Heart right ventricle (tissue), 16 donors: ENCODE results near the gene MYO19. TPM values are rescaled to one million over a fixed set of nuclear protein-coding genes. Genes with fewer than 3 reads are reported as not detected.

Experiments
- ATAC-seq, 8 donors: fragments of 200-7000 bp; cut with Tn5 transposase; one replicate each; pipeline ENCODE4 v1.9.1; 2020; ENCODE audit warnings: mild to moderate bottlenecking in 8 of 8, moderate library complexity in 8 of 8, moderate number of reproducible peaks in 1 of 8
- DNase-seq, 2 donors: peaks; one replicate each; pipeline ENCODE4 v3.0.0-alpha.2; 2020
- H3K27ac ChIP-seq, 10 donors: fragments of 200-600 bp; sonication (generic) in 2 of 10; one replicate each; pipeline versions ENCODE4 v1.5.0 to v1.8.0; 2020 to 2022; ENCODE audit warnings: mild to moderate bottlenecking in 3 of 10
- H3K27me3 ChIP-seq, 7 donors: fragments of 200-600 bp; one replicate each; pipeline ENCODE4 v1.8.0; 2021 to 2022; ENCODE audit warnings: mild to moderate bottlenecking in 2 of 7
- H3K36me3 ChIP-seq, 9 donors: fragments of 200-600 bp; sonication (generic) in 1 of 9; one replicate each; pipeline versions ENCODE4 v1.5.0 to v1.8.0; 2020 to 2022; ENCODE audit warnings: mild to moderate bottlenecking in 2 of 9
- H3K4me1 ChIP-seq, 9 donors: fragments of 200-600 bp; sonication (generic) in 1 of 9; one replicate each; pipeline versions ENCODE4 v1.5.0 to v1.8.0; 2020 to 2022; ENCODE audit warnings: mild to moderate bottlenecking in 4 of 9
- H3K4me3 ChIP-seq, 10 donors: fragments of 200-600 bp; sonication (generic) in 2 of 10; one replicate each; pipeline versions ENCODE4 v1.5.0 to v1.8.0; 2020 to 2022; ENCODE audit warnings: mild to moderate bottlenecking in 7 of 10, moderate library complexity in 2 of 10
- H3K9me3 ChIP-seq, 11 donors: fragments of 200-600 bp in 10 of 11; sonication (generic) in 2 of 11; one replicate each; pipeline versions ENCODE4 v1.5.0 to v1.8.0; 2013 to 2022; ENCODE audit warnings: mild to moderate bottlenecking in 2 of 11, control low read depth in 1 of 11, moderate library complexity in 1 of 11
- CTCF ChIP-seq, 9 donors: fragments of 200-600 bp; sonication (generic) in 2 of 9; IDR thresholded peaks; one replicate each; pipeline versions ENCODE4 v1.5.0 to v1.8.0; 2021 to 2022; ENCODE audit warnings: antibody characterized with exemption in 9 of 9, mild to moderate bottlenecking in 5 of 9, moderate library complexity in 1 of 9
- WGBS, 2 donors: extraction: QIAGEN DNeasy Blood & Tissue Kit; methylation state at CpG; one replicate each; pipeline ENCODE4 v1.1.7; 2013; ENCODE audit warnings: inconsistent platforms in 1 of 2; 5-methylcytosine and 5-hydroxymethylcytosine counted together
- intact Hi-C, 10 donors: fragments of 100-400 bp; cut with DNase I; formaldehyde crosslinking; loops; one replicate each; pipeline versions ENCODE4 v1.11.1 to v1.14.2; 2022
- long read RNA-seq, 3 donors: library from polyadenylated mRNA; unstranded; transcript quantifications; one replicate each; pipeline ENCODE4 v2.0.0, GENCODE V29; 2020 to 2021
- polyA plus RNA-seq, 2 donors: library from polyadenylated mRNA; stranded (reverse); fragments of 200-250 nt; gene quantifications; one replicate each; pipeline ENCODE4 v1.2.3, GENCODE V29; 2013
- total RNA-seq, 10 donors: library from RNA; stranded (reverse); fragmentation: NEBNext Ultra II Directional in 3 of 10; extraction: Animal tissue kit (Norgen Biotek cat#: 25700) in 3 of 10; gene quantifications; one replicate each; pipeline versions ENCODE4 v1.2.1 to v1.2.4, GENCODE V29; 2021 to 2023
- donor health status: Arrhythmogenic right ventricular cardiomyopathy.
- donor health status: ischemic (EF 13 %, LVEDD 7.1; RV severe dilation, severe dysfunction).
- donor health status: healthy with polysubstance abuse.
- donor health status: DM: no; HTN: yes; CAD: no.
- donor health status: DM: no; HTN: no; CAD: no.
- donor health status: ischemic (EF 25% LVEDD 6.9; RV normal size, moderate dysfunction).
- donor health status: ischemic (EF 25% LVEDD 5.7; RV mildly dilated, moderate dysfunction).
- donor health status: healthy.
- donor health status: DM: yes; HTN: yes; CAD: no.
- donor health status: Ischemic cardiomyopathy.
- donor health status: ischemic (EF 35%, LVEDD 5.7; RV mildly dilated, moderate dysfunction).
- donor health status: nonischemic (EF 11% LVEDD 7.7; RV severe dilation, severe dysfunction).
- donor health status: DM: yes; HTN: yes; CAD: no.
- donor health status: PGD.
- donor health status: ischemic (EF 29% LVEDD 5.4; RV normal size, mild dysfunction).
- donor health status: nonischemic (EF 23%, LVEDD 6.1; RV moderate dilation, normal function).

The MYO19 gene, protein sequence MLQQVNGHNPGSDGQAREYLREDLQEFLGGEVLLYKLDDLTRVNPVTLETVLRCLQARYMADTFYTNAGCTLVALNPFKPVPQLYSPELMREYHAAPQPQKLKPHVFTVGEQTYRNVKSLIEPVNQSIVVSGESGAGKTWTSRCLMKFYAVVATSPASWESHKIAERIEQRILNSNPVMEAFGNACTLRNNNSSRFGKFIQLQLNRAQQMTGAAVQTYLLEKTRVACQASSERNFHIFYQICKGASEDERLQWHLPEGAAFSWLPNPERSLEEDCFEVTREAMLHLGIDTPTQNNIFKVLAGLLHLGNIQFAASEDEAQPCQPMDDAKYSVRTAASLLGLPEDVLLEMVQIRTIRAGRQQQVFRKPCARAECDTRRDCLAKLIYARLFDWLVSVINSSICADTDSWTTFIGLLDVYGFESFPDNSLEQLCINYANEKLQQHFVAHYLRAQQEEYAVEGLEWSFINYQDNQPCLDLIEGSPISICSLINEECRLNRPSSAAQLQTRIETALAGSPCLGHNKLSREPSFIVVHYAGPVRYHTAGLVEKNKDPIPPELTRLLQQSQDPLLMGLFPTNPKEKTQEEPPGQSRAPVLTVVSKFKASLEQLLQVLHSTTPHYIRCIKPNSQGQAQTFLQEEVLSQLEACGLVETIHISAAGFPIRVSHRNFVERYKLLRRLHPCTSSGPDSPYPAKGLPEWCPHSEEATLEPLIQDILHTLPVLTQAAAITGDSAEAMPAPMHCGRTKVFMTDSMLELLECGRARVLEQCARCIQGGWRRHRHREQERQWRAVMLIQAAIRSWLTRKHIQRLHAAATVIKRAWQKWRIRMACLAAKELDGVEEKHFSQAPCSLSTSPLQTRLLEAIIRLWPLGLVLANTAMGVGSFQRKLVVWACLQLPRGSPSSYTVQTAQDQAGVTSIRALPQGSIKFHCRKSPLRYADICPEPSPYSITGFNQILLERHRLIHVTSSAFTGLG
- total RNA-seq (10 to 100 TPM in 9 of 10 donors, 1 to 10 TPM in 1; 8.8 to 22.9 (median 13.9) TPM), polyA plus RNA-seq (10 to 100 TPM; 15.6 to 40.4 TPM)
- long read RNA-seq, donor 1, full-length matches to known transcripts = 4 of 14 reads
- long read RNA-seq, donor 1, partial matches to known transcripts = 4 of 14 reads
- long read RNA-seq, donor 1, other reads (novel, unspliced or antisense) = 6 of 14 reads
- long read RNA-seq, donor 2, transcript MYO19-225 (11 exons, 1,640 nt) = major isoform, 7 of 21 reads
- long read RNA-seq, donor 2, partial matches to known transcripts = 3 of 21 reads
- long read RNA-seq, donor 2, other reads (novel, unspliced or antisense) = 10 of 21 reads
- long read RNA-seq, donor 3, full-length matches to known transcripts = 12 of 39 reads
- long read RNA-seq, donor 3, partial matches to known transcripts = 12 of 39 reads
- long read RNA-seq, donor 3, other reads (novel, unspliced or antisense) = 15 of 39 reads

DNA sequence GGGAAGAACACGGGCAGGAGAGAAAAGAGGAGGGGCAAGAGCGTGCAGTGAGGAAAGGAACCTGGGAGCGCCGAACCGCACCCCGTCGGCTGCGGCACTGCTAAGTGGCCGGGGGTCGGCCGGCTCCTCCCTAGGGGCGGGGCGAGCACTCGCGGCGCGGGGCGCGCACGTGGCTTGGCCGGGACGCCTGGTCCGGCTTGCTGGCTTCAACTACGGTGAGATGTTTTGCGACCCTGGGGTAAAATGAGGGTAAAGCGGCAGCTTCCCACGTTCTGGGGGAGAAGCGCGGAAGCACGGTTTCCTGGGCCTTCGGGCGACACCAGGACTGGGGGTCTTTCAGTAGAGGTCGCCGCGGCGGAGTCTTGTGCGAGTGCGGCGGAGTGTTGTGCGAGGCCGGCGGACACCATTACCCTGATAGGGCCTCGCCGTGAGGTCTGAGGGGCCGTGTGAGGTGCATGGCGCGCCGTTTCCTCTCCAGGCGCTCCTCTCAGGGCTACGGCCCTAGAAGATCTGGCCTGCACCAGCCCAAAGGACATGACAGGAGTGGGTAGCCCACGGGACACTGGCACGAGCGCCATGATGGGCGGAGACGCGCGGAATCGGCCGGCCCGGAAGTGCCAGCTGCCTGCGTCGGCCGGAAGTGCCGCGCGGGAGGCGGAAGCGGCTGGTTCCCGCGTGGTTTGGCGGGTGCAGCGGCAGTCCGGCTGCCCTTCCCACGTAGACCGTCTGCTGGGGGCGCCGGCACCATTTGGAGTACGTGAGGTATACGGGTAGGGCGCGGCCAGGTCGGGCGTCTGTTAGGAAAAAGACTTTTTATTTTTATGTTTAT, at the start of gene MYO19, which contains the start of gene PIGW:
Gene MYO19 (minus strand): TSS at position 29 of the 829 bp plus-strand sequence. CDS start 2,330 bp downstream, outside the sequence.
Gene PIGW (plus strand): TSS at position 148 of the 829 bp plus-strand sequence. CDS start 2,115 bp downstream, outside the sequence.
- ATAC-seq = peak; percentile 92 to 96 (median 94)
- no peaks in the 10 kb centered on the region for H3K9me3 ChIP-seq
- peak within 1 kb of the TSS; percentile 55 to 89 (median 78) for H3K4me3 ChIP-seq
- H3K27me3 ChIP-seq = no peaks in the 10 kb centered on the region
- TF ChIP-seq CTCF (IDR thresholded peaks at IDR 0.05) = peak in 3 of 9 donors; percentile 30 to 40 (median 34)
- peaks cover 0 to 24% (median 15%) of the 10 kb centered on the region in 9 donors for H3K4me1 ChIP-seq
- H3K36me3 ChIP-seq = peaks cover 0 to 65% (median 9%) of the 10 kb centered on the region in 9 donors
- intact Hi-C loops = loop anchor here in 4 of 10 donors (2.0 to 10.0 kb wide), 4 partner anchors 50 to 60 kb away; partner anchors contain the start of genes DHRS11 (in 2 of the 4) and ZNHIT3 (in 1 of the 4)
- H3K27ac ChIP-seq = peak within 1 kb of the TSS; percentile 86 to 99 (median 96)
- DNase-seq = peak; percentile 86 to 90
- 0% methylated on average over 83 of the region's 83 CpGs for WGBS, 2 donors

GRCh38 chr17:36583787-36584186, 49.1 kb upstream of the MYO19 start:
- no peaks in the 10 kb centered on the region for H3K27me3 ChIP-seq
- no peak overlapping the region for H3K27ac ChIP-seq
- WGBS, 2 donors = 60 to 69% methylated on average over 1 of the region's 1 CpG
- ATAC-seq = no peak
- intact Hi-C loops = no loop called here
- H3K4me1 ChIP-seq = no peaks in the 10 kb centered on the region
- peaks cover 0 to 100% (median 74%) of the 10 kb centered on the region in 9 donors for H3K36me3 ChIP-seq
- H3K9me3 ChIP-seq = no peaks in the 10 kb centered on the region
- H3K4me3 ChIP-seq = no peak overlapping the region
- no peak for DNase-seq
- TF ChIP-seq CTCF (IDR thresholded peaks at IDR 0.05) = no peak

GRCh38 chr17:36578671-36579070, 44.0 kb upstream of the MYO19 start:
- no peak for DNase-seq
- TF ChIP-seq CTCF (IDR thresholded peaks at IDR 0.05) = no peak
- Histone ChIP-seq H3K4me1 (peaks cover 0 to 11% (median 3%) of the 10 kb centered on the region in 9 donors), H3K4me3 (no peak overlapping the region), H3K27ac (no peak overlapping the region), H3K36me3 (peaks cover 0 to 93% (median 57%) of the 10 kb centered on the region in 9 donors), H3K27me3 (no peaks in the 10 kb centered on the region), H3K9me3 (no peaks in the 10 kb centered on the region)
- ATAC-seq = no peak
- intact Hi-C loops = loop anchor here in 1 of 10 donors (10.0 kb wide), 1 partner anchor 64 kb away; no protein-coding TSS in a partner anchor
- WGBS, 2 donors = 94 to 95% methylated on average over 2 of the region's 2 CpGs
